Measurements from ENCODE around the gene MEF2D.

The MEF2D gene

GRCh38 chr1:156486421-156487344 is 13.9 kb downstream of the MEF2D start:
- ATAC-seq: no peak

GRCh38 chr1:156485984-156486383 is 14.6 kb downstream of the MEF2D start:
- no peak for ATAC-seq

GRCh38 chr1:156484480-156485058 is 16.0 kb downstream of the MEF2D start:
- no peak for ATAC-seq

GRCh38 chr1:156483397-156483796 is 17.2 kb downstream of the MEF2D start:
- no peak for ATAC-seq

GRCh38 chr1:156482276-156482675 is 18.3 kb downstream of the MEF2D start:
- no peak for ATAC-seq

- peak; percentile 69 to 71 for ATAC-seq
Observed at GRCh38 chr1:156481527-156481926, 19.0 kb downstream of the MEF2D start.

- ATAC-seq: peak; percentile 86 to 88
Observed at GRCh38 chr1:156480411-156481192, 20.0 kb downstream of the MEF2D start.

GRCh38 chr1:156480016-156480370 is 20.6 kb downstream of the MEF2D start:
- ATAC-seq: no peak

- ATAC-seq: no peak
Observed at GRCh38 chr1:156479093-156480015, 21.2 kb downstream of the MEF2D start.

- no peak for ATAC-seq
Observed at GRCh38 chr1:156478250-156478627, 22.3 kb downstream of the MEF2D start.

GRCh38 chr1:156477526-156478249 is 22.9 kb downstream of the MEF2D start:
- ATAC-seq: no peak

- ATAC-seq: no peak
Observed at GRCh38 chr1:156476501-156477298, 23.9 kb downstream of the MEF2D start.

- no peak for ATAC-seq
Observed at GRCh38 chr1:156475568-156476500, 24.7 kb downstream of the MEF2D start.

GRCh38 chr1:156474966-156475365 is 25.6 kb downstream of the MEF2D start:
- ATAC-seq: no peak

- ATAC-seq: peak in 1 of 2 donors; percentile 27
Observed at GRCh38 chr1:156471496-156472490, 28.8 kb downstream of the MEF2D start.

- ATAC-seq: no peak
Observed at GRCh38 chr1:156470473-156470872, 30.1 kb downstream of the MEF2D start.

- ATAC-seq: no peak
Observed at GRCh38 chr1:156468693-156469345, 31.8 kb downstream of the MEF2D start.

- ATAC-seq: no peak
Observed at GRCh38 chr1:156467906-156468305, 32.7 kb downstream of the MEF2D start.
